ENCODE data around the gene LRRC59.
A peak's percentile ranks its signal among the peaks of the same experiment; 100 is the strongest.

The LRRC59 gene

DNA sequence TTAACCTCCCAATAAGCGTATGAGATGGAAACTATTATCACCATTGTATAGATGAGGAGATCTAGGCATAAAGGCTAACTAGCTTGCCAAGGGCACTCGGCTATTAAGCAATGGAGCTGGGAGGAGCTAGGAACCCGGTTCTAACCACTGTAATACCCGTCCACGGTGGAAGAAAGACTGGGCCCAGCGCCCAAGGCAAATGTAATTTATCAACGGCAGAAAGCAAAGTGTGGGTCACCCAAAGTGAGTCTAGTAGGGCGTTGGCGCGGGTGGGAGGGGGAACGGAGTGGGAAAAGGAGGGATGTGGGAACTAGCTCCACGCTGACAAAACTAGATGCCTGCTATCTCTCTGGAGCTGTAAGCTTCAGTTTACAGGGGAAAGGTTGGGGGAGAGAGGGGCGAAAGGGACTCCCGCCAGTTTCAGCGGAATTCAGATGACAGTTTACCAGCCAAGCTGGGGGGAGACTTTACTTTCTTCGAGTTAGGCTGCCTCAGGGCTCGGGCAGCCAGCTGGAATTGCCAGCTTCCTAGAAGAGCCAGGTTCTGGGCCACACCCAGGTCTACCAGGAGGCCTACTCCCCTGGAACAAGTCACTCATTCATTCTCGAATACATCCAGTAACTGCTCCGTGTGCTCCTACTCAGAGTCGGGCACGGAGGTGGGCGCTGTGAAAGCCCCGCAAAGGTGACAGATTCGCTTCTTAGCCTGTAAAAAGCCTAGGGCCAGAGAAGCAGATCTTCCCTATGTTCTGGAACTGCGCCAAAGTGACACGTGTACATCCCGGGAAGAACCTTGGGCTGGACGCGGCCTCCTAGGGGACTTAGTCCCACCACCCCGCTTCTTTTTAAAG is 837 bp downstream of the LRRC59 start:
- TF ChIP-seq, protein P1, sequence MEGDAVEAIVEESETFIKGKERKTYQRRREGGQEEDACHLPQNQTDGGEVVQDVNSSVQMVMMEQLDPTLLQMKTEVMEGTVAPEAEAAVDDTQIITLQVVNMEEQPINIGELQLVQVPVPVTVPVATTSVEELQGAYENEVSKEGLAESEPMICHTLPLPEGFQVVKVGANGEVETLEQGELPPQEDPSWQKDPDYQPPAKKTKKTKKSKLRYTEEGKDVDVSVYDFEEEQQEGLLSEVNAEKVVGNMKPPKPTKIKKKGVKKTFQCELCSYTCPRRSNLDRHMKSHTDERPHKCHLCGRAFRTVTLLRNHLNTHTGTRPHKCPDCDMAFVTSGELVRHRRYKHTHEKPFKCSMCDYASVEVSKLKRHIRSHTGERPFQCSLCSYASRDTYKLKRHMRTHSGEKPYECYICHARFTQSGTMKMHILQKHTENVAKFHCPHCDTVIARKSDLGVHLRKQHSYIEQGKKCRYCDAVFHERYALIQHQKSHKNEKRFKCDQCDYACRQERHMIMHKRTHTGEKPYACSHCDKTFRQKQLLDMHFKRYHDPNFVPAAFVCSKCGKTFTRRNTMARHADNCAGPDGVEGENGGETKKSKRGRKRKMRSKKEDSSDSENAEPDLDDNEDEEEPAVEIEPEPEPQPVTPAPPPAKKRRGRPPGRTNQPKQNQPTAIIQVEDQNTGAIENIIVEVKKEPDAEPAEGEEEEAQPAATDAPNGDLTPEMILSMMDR (IDR thresholded peaks at IDR 0.05; ENCODE audit: low read depth, low read length, missing control alignments), result no peak
- peak overlapping the region; percentile 88 for H3K4me3 ChIP-seq (ENCODE audit: low read depth, low read length)
- peak; percentile 16 for DNase-seq (ENCODE audit: low read depth)
- in situ Hi-C loops (cut with HindIII; ENCODE audit: low sequenced_read_pairs), result no loop called here

- TF ChIP-seq, protein P1 (IDR thresholded peaks at IDR 0.05; ENCODE audit: low read depth, low read length, missing control alignments), result no peak
- in situ Hi-C loops (cut with HindIII; ENCODE audit: low sequenced_read_pairs), result no loop called here
- H3K4me3 ChIP-seq (ENCODE audit: low read depth, low read length), result no peak overlapping the region
- no peak for DNase-seq (ENCODE audit: low read depth)
Measured at GRCh38 chr17:50394711-50395110, 2.6 kb downstream of the LRRC59 start.

GRCh38 chr17:50393700-50394099 is 3.6 kb downstream of the LRRC59 start:
- in situ Hi-C loops (cut with HindIII; ENCODE audit: low sequenced_read_pairs), result no loop called here
- TF ChIP-seq, protein P1 (IDR thresholded peaks at IDR 0.05; ENCODE audit: low read depth, low read length, missing control alignments), result no peak
- no peak for DNase-seq (ENCODE audit: low read depth)
- no peak overlapping the region for H3K4me3 ChIP-seq (ENCODE audit: low read depth, low read length)

DNA sequence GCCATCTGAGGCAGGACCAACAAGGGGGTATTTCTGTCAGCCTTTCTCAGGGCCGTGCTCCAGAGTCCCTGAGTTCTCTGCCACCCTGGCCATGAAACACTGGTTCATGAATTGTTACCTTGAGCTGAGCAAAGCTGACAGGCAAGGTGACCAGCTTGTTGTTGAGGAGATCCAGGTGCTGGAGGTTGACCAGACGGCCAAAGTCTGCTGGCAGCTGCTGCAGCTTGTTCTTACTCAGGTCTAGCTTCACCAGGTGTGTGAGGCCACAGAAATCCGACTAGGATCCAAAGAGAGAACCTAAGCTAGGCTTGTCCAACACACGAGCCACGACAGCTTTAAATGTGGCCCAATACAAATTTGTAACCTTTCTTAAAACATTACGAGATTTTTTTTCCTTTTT is 4.7 kb downstream of the LRRC59 start:
- DNase-seq (ENCODE audit: low read depth), result no peak
- TF ChIP-seq, protein P1 (IDR thresholded peaks at IDR 0.05; ENCODE audit: low read depth, low read length, missing control alignments), result no peak
- no peak overlapping the region for H3K4me3 ChIP-seq (ENCODE audit: low read depth, low read length)
- in situ Hi-C loops (cut with HindIII; ENCODE audit: low sequenced_read_pairs), result no loop called here

DNA sequence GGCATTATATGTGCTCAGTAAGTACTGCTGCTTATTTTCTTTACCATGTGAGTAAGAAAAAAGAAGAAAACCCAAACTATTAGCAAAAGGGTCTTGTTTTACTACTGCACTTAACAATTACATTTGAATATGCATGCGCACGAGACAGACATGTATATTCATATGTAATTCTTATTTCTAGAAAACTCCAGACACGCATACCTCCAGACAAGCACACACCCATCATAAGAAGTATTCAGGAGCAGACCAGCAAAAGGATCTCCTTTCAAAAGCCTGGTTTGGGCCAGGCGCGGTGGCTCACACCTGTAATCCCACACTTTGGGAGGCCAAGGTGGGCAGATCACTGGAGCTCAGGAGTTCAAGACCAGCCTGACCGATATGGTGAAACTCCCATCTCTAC is 7.8 kb downstream of the LRRC59 start:
- TF ChIP-seq, protein P1 (IDR thresholded peaks at IDR 0.05; ENCODE audit: low read depth, low read length, missing control alignments), result no peak
- in situ Hi-C loops (cut with HindIII; ENCODE audit: low sequenced_read_pairs), result no loop called here
- DNase-seq (ENCODE audit: low read depth), result no peak
- no peak overlapping the region for H3K4me3 ChIP-seq (ENCODE audit: low read depth, low read length)

DNA sequence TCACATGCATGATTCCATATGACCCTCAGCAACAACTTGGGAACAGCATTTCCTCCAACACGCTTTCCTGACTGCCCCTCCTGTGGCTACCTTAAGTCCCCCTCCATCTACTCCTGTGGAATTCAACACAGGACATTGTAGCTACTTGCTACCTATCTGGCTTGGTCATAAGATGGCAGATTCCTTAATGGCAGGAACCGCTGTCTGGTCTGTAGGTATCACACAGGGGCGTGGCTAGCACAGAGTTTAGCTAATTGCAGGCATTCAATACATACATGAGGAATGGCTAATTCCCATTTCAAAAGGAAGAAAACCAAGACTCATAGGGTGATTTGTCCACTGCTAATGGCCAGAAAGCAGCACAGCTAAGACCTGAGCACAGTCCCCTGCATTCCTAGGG is 8.6 kb downstream of the LRRC59 start:
- H3K4me3 ChIP-seq (ENCODE audit: low read depth, low read length), result no peak overlapping the region
- in situ Hi-C loops (cut with HindIII; ENCODE audit: low sequenced_read_pairs), result no loop called here
- DNase-seq (ENCODE audit: low read depth), result no peak
- TF ChIP-seq, protein P1 (IDR thresholded peaks at IDR 0.05; ENCODE audit: low read depth, low read length, missing control alignments), result no peak
